ENCODE data around the gene SPRED2.
"Not testable (repeated sequence)": the region's sequence is repeated elsewhere in the genome, so short reads cannot be mapped to it uniquely, and the experiment has no call there.

Gene SPRED2

DNA sequence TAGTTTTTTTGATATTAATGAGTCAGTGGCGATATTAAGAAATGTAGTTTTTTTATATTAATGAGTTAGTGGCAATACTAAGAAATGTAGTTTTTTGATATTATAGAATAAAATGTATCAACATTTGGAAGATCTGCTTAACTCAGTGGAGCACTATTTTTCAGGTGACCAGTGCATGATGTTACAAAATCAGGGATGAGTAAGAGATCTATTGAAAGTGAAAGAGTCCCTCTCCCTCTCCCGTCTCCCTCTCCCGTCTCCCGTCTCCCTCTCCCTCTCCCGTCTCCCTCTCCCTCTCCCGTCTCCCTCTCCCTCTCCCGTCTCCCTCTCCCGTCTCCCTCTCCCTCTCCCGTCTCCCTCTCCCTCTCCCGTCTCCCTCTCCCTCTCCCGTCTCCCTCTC, 94.5 kb downstream of the SPRED2 start:
- not testable (repeated sequence) for DNase-seq

DNA sequence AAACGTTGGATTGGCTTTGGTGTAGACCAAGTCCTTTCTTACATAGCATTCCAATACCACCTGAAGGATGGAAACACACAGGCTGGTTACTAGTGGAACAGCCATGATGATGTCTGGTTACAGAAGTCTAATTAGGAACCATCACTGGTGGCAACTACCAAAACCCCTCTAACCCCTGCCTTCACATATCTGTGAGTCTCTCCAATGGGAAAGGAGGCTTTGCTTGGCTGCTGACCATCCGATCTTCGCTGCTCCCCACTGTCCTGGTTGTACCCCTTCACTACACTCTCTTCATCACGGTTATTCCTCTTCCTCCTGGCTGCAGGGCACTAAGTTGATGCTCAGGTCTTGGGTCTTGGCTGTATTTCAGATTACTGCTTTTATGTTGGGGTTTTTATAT, 97.7 kb downstream of the SPRED2 start:
- DNase-seq = no peak

DNA sequence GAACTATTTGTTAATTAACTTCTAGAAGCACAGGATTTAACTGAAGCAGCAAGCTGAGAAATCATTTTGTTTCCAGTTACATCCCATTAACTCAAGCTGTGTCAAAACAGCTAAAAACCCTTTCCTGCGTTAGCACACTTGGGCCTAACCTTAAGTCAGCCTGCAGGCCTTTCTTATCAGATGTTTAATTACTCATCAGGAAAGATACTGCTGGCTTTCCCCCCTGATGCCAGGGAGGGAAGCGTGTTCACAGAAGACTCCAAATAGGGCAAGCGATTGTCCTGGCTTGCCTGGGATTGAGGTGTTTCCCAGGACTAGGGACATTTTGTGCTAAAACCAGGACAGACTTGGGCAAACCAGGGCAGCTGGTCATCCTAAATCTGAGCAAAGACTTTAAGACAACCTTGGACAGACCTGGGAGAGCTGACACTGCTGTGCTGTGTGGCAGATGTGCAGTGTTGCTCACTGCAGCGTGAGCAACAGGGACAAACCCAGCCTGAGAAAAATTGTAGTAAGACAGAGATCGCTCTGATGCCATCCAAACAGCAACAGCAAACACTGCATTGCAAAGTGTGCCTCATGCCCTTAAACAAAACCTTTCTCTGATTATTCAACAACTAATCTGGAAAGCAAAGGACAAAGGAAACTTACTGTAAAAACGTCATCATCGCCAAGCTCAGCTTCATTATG, 100.9 kb downstream of the SPRED2 start:
- no peak for DNase-seq

DNA sequence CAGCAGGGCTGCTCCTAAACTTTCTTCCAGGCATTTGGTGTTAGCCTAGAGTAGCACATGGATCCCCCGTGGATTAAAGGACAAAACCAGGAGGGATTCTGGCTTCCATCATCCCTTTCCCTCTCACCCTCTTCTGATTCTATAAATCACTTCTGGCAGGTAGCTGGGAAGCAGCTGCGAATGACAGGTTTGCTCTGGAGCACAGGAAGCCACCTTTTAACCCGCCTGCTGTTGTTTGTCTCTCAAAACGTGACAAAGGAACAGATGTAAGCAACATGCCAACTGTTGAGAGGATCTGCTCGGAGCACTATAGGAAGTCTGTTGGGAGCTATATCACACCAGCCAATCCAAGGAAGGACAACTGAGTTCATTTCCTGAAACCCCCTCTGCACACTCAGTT, 102.9 kb downstream of the SPRED2 start:
- DNase-seq = no peak

DNA sequence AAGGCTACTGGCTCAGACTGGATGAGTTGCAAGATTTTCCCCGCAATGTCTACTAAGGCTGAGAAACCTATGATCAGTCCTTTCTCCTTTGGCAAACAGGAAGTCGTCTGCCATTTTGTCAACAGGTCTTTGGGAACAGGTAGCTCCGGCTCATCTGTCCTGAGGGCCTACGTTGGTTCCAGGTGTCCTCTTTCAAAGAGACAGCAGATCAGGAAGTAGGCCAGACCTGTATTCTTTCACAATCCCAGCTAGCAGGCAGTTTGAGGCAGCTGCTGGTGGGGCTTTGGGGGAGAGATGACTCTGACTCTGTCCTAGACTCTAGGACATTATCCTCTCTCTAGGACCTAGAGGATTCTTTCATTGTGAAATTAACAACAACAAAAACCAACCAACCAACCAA, 106.1 kb downstream of the SPRED2 start:
- no peak for DNase-seq

DNA sequence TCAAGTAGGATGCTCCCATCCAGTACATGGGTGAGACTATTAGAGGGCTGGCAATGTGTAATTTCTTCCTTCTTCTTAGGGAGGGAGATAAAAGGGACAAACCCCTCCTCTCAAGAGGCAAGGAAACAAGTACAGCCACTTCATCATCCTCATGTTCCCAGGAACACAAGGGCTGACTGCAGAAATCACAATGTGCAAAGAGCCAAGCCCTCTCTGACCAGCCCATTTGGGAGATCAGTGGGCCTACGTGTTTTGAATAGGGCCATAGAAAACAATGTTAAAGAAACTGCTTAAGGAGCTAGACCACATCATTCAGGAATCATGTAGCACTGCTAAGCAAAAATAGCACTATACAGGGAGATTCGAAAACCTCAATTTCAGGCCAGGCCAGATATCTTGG, 107.3 kb downstream of the SPRED2 start:
- DNase-seq = no peak

DNA sequence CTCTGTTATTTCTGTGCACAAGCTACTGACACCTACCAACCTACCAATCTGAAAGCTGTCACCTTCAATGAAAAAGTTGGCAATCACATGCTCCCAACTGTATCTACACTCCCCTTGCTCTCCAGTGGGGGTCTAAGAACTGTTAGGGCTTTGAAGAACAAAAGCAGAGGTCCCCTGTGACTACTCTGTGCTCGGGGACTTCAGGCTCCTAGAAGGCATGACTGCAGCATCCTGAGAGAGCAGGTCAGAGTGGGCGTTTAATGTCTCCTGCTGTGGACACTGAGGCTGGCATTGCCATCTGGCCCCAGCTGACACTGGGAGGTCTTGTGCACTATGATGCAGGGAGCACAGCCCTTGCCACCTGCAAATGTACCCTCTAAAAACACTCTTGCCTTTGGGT, 111.5 kb downstream of the SPRED2 start:
- DNase-seq = no peak

DNA sequence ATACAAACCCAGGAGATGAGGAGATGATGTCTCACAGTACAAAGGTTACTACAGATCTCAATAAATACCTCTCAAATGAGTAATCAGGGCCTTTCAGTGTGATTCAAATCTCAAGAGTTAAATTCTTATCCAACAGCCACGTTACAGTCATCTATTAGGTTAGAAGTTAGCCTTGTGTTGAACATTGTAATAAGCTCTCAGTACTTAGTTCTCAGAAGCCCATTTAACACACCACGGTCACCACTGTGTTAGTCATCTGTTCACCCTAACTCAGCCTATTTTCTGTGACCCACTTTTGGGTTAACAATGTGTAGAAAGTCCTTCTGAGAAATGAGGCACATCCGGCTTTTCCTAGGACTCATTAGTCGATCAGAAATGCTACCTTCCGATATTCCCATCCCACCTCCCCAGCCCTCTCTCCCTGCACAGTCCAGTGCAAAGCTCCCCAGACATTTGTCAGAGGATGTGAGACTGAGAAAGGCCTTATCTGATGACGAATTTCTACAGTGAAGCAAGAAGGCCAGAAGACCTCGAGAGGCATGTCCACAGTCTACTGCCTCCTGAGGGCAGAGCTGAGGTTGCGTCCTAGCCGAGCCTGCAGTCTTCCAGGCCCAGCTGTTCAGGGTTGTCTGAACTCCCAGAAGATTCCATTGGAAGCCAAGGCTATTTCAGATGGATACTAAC, 112.2 kb downstream of the SPRED2 start:
- DNase-seq = no peak

DNA sequence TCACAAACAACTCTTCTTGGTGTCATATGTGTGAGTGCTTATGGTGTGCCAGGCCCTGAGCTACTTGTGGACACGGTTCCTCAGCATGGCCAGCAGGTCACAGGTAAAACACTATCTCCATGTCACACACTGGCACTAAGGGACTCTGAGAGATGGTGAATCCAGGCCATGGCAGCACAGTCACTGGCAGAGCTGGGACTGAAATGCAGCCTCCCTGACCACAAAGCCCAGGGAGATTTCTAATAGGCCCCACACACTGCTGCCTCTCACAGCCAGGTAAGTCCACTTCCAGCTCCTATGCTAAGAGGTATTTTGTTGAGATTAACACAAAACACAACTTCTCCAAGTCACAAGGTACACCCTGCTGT, 112.7 kb downstream of the SPRED2 start:
- no peak for DNase-seq

DNA sequence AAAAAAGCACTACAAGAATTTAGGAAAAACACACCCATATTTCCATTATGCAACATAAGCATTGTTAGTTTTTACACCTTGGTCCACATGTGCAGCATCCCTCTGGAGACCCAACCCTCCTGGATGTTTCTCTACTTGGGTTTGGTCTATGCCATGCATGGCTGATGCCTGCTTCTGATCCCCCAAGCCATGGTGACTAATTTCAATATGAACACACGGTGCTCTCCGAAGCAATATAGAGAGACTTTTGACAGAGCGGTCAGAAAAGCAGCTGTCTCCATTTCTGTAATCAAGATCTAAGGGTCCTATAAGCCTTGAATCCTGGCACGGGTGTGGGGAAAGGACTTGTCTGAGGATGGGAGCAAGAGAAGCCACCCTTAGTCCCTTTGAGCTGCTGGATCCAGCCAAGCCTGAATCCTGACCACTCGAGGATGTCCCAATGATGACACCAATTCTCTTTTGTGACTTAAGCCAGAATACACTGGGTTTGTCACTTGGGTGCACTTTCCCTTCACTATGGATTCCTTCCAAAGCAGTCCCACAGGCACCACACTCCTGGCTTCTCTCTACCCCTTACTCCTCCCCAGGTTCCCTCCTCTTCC, 113.2 kb downstream of the SPRED2 start:
- DNase-seq = no peak

DNA sequence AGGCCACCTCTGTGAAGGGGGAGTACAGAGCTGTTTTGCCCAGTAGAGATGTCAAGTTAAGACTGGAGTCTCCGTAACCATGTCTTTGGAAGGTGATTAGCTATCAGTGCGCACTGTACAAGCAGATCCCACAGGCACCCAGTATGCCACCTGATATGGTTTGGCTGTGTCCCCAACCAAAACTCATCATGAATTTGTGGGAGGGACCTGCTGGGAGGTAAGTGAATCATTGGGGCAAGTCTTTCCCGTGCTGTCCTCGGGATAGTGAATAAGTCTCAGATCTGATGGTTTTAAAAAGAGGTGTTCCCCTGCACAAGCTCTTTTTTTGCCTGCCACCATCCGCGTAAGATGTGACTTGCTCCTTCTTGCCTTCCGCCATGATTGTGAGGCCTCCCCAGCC, 114.6 kb downstream of the SPRED2 start:
- no peak for DNase-seq

DNA sequence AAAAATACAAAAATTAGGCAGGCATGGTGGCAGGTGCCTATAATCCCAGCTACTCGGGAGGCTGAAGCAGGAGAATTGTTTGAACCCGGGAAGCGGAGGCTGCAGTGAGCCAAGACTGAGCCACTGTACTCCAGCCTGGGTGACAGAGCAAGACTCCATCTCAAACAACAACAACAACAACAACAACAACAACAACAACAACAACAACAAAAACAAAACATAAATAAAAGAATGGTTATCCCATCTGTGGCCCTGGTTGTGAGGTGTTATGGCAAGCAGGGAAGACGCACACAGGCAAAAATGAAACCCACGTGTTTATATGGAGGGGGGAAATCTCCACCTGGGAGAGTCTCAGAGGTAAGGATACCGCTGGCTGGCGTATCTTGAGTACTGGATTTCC, 115.0 kb downstream of the SPRED2 start:
- not testable (repeated sequence) for DNase-seq

DNA sequence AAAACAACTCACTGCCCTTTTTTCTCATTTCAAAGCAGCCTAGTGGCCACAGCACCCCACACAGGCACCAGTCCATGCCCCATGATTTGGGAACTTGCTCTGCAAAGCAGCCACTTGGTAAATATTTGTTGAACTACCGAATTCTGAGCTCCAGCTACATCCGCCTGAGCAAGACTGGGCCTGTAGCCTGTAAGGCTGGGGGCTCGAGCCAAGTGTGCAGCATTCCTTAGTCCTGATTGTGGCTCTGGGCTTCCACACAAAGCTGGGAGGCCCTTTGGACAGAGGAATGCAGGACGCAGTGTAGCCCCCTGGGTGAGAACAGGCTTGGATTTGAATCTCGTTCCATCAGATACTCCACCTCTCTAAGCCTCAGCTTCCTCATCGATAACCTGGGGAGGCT, 116.3 kb downstream of the SPRED2 start:
- DNase-seq = no peak

DNA sequence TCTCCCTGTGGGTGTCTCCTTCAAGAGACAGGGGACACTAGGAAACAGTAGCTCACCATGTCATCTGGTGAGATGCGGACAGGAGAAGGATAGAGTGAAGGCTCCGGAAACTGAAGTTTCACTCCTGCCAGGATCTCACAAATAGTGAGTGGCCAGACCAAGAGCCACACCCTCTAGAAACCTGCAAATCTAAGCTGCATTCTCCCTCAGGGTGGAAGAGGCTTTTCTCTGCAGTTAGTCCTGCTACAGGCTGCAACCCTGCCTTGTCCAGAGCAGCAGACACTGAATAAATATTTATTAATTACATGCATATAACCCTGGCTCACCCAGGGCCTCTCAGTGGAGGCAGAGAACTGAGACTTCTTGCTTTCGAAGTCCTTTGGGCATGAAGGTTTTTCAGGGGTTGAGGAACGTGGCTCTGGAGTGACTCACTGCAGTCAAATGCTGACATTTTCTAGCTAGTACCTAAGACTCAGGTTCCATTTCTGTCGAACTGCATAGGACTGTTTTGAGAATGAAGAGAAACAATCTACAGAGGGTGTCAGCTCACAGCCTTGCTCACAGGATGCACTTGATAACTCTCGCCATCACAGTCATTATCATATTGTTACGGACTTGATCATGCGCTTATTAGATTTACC, 117.5 kb downstream of the SPRED2 start:
- no peak for DNase-seq

DNA sequence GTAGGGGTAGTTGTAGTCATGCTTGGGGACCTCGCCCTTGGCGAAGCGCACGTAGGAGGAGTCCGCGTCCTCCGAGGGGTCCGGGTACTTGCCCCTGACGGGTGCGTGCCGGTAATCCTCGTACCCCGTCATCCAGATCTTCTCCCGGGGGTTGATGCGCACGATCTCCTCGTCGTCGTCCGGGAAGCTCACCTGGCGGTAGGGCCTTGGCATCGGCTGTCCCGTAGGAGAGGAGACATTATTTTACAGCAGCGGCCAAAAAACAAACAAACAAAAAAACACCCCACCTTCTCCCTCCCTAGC, 118.5 kb downstream of the SPRED2 start:
- DNase-seq = no peak

DNA sequence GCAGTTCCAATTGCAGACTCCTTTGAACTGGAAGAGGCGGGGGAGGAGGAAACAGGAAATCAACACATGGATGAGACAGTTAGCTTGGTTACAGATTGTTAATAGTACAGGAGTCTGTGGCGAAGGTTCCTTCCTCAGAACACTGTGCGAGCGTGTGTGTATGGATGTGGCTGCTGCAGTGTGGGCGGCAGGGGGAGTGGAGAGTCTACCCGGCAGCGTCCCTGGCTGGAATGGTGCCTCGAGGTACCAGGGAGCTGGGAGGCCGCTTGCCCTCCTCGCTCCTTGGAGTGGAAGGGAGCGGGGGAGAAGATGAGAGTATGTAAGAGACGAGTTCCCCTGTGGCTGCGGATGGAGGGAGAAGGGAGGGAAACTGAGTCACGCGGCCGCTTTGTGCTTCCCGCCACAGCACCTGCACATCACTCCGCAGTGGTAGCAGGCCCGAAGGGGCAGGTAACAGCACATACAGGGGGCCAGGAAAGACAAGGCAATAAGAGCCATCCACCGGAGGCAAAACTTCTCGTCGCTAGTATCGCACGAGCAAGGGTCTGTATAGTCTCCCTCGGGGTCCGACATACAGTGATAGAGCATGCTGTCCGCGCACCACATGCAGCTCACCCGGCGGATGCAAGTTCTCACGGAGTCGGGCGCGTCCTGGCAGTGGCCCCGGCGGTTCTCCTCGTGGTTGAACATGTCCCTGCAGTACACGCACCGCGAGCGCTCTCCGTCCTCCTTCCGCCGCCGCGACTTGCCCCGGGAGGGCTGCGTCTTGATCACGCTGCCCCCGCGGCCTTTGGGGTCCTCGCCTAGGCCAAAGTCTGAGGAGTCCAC, 119.1 kb downstream of the SPRED2 start:
- no peak for DNase-seq

DNA sequence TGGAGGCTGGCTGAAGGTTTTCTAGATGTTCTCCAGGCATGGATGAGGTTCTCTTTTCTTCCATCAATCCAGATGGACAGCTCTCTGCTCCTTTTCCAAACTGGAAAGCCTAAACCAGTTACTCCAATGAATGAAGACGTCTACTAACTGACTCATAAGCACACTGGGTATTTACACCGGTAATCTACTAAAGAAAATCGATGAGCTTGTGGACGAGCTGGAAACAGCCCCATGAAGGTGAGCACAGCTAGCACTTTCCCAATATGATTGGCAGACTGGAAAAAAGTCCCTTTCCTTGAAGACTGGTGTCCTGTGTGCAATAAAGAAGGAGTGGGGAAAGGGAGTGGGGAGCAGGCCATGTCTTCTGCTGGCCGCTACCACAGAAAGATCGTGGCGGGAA, 120.8 kb downstream of the SPRED2 start:
- DNase-seq = no peak

DNA sequence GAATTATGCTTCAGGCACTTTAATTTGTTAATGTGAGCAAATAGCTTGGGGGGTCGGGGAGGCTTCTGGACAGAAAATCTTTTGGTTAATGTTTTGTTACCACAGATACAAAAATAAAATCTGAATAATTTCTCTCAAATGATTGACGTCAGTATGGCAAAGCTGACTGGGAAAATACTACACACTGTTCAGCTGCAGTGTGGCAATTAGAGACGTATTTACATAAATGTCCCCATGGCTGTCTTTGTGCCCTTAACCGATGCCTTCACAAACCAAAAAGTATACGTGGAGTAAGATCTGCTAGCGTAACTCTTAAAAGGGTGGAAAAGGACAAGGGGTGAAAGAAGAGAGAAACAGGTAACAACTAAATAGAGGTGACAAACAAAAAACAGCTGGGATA, 121.3 kb downstream of the SPRED2 start:
- no peak for DNase-seq

DNA sequence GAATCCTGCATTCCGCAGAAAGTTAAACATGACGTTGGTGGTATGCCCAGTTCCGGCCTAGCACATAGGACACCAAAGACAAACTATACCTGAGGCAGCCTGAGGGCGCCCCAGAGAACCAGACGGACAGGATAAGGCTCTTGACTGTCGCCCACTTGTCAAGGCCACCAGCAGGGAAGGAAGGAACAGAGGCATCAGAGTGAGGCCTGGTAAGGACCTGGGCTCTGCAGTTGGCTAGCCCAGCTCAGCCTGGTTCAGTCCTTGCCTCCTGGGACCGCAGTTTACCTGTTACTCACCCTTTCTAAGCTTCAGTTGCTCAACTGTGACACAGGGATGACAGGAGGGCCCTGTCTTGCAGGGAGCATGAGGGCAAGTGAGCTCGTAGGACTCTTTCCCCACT, 122.7 kb downstream of the SPRED2 start:
- no peak for DNase-seq

DNA sequence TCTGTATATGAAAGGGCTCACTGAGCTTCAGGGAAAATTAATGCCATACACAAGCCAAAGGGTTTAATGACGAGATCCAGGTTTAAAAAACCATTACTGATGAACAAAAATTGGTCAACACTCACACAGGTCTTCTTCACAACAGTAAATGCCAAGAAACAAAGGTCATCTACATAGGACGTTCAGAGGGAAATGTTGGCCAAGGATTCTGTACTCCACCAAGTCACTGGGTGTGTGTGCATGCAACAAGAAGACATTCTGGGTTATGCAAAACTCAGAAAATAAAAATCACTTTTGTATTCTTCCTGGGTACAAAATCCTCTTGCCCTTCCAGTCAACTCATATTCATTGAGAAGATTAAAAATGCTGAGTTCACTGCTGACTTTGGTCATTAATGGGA, 126.5 kb downstream of the SPRED2 start:
- DNase-seq = no peak

DNA sequence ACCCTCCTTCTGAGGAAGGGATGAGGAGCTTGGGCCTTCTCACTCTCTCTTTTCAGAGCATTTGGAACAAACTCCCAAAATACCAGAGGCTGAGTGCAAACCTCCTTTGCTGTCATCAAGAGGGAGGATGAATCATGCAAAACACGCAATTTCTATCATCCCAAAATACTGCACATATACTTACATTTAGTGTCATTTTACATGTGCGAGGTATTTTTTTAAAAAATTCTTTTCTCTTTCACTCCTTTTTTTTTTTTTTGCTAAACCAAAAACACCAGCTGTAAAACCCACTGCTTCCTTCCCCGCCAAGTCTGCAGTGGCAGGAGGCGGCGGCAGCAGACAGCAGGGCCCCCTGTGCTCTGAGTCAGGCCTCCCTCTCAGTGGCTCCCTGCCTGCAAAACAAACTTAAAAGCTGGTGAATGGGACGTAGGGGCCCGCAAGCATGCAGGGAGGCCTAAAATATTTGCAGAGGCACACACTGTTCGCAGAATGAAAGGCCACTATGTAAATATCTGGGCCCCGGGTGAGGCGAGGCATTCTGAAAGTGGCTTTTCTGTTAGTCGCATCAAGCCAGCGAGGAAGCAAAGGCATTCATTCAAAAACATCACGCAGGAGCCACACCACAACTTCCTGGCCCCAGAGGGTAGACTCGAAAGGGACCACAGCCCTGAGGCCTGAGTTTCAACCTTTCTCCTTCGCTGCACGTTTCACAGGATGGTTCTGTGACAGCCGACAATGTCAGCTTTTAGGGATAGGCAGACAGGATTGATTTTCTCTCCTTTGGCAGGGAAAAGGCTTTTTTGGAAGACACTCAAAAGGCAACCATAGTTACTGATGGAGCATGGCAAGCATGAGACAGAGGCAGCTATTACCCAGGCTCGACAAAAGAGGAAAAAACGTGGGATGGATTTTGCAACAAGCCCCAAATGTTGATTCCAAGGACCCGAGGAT, 131.4 kb downstream of the SPRED2 start:
- peak; percentile 16 for DNase-seq

DNA sequence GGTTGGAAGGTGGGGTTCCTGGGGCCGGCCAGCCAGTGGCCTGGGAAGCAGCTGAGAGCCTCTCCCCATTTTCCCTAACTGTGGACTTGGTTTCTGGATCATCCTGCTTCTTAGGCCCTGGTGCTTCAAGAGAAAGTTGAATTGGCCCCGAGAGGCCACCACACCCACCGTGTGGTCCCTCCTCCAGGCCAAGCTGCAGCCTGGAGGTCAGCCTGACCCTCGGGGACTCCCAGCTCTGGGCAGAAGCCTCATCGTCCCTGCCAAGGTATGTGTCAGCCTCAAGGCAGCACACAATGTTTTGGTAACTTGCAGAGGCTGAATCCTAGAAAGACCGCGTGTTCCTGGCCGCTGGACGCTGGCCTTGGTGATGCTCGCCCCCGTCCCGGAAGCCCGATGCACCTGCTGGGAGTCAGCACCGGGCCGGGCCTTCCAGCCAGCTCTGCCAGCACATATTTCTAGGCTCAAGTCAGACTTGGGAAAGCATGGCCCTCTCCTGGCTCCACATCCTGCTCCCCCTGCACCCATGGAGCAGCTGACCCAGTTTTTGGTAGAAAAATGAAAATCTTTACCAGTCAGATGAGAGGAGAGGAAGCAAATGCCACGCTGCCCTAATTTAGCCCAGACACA, 132.2 kb downstream of the SPRED2 start:
- no peak for DNase-seq

Measured in NCI-H2081 treated with DMSO at 0.1 percent for 48 hours (cell line).